Natural killer cell (primary cell): Measurements from ENCODE around the gene CXXC5. TPM values are rescaled to one million over a fixed set of nuclear protein-coding genes. Genes with fewer than 3 reads are reported as not detected.

Source experiments
- ATAC-seq, 3 donors: fragments of 150-1000 bp in 2 of 3; fragments of 200-7000 bp in 1 of 3; cut with Tn5 transposase; 1 replicate in 1 of 3; 2 replicates in 2 of 3; pipeline ENCODE4 v1.10.0; 2021; ENCODE audit warnings: mild to moderate bottlenecking in 2 of 3, moderate library complexity in 2 of 3
- DNase-seq, 2 donors: peaks; one replicate each; pipeline versions ENCODE4 v3.0.0 to v3.0.0-alpha.2; 2013 to 2021; ENCODE audit warnings: mixed read lengths in 1 of 2
- H3K27ac ChIP-seq: one replicate; pipeline ENCODE4 v1.5.1; 2013; ENCODE audit warnings: mild to moderate bottlenecking, low read length
- H3K27me3 ChIP-seq: one replicate; pipeline ENCODE4 v1.6.1; 2013; ENCODE audit warnings: low read length; ENCODE audit not compliant: control insufficient read depth, insufficient read depth
- H3K36me3 ChIP-seq: one replicate; pipeline ENCODE4 v1.6.1; 2013; ENCODE audit warnings: low read length; ENCODE audit not compliant: control insufficient read depth, insufficient read depth
- H3K4me1 ChIP-seq: one replicate; pipeline ENCODE4 v1.6.1; 2013; ENCODE audit warnings: low read length; ENCODE audit not compliant: control insufficient read depth, insufficient read depth
- H3K4me3 ChIP-seq: one replicate; pipeline ENCODE4 v1.5.1; 2013; ENCODE audit warnings: low read length
- H3K9me3 ChIP-seq: one replicate; pipeline ENCODE4 v1.6.1; 2013; ENCODE audit warnings: low read length; ENCODE audit not compliant: control insufficient read depth, insufficient read depth
- H3K27ac Mint-ChIP-seq, 2 donors: one replicate each; pipeline ENCODE4 v1.8.0; 2022; ENCODE audit warnings: mild to moderate bottlenecking in 2 of 2, mixed read lengths in 2 of 2, moderate library complexity in 1 of 2
- H3K27me3 Mint-ChIP-seq, 2 donors: one replicate each; pipeline ENCODE4 v1.8.0; 2022; ENCODE audit warnings: low read depth in 2 of 2, mixed read lengths in 2 of 2
- H3K36me3 Mint-ChIP-seq: one replicate; pipeline ENCODE4 v1.8.0; 2022; ENCODE audit warnings: mixed read lengths
- H3K4me1 Mint-ChIP-seq, 2 donors: one replicate each; pipeline ENCODE4 v1.8.0; 2022; ENCODE audit warnings: mixed read lengths in 2 of 2
- H3K4me3 Mint-ChIP-seq: one replicate; pipeline ENCODE4 v1.8.0; 2022; ENCODE audit warnings: mild to moderate bottlenecking, moderate library complexity, mixed read lengths
- H3K9me3 Mint-ChIP-seq, 2 donors: one replicate each; pipeline ENCODE4 v1.8.0; 2022; ENCODE audit warnings: mixed read lengths in 2 of 2
- CTCF ChIP-seq: fragments of 200-600 bp; IDR thresholded peaks from one replicate; pipeline ENCODE4 v1.8.0; 2022; ENCODE audit warnings: antibody characterized with exemption
- WGBS: methylation state at CpG from one replicate; pipeline ENCODE4 v1.1.7; 2013; ENCODE audit warnings: missing lambda C conversion rate; ENCODE audit not compliant: insufficient coverage; 5-methylcytosine and 5-hydroxymethylcytosine counted together
- intact Hi-C: fragments of 100-400 bp; cut with micrococcal nuclease; formaldehyde crosslinking; loops from one replicate; pipeline ENCODE4 v1.14.2; 2022
- total RNA-seq, 4 donors: library from RNA; stranded (reverse); fragments of 120-200 nt in 1 of 4; gene quantifications; one replicate each; pipeline versions ENCODE4 v1.2.3 to v1.2.4, GENCODE V29; 2013 to 2022

The CXXC5 gene
- total RNA-seq, 3 donors from 2014 or later (not counting 1 experiment from before 2014, with no cell fraction given), result 75.6 to 124 (median 84.8) TPM

- ATAC-seq, result no peak
- H3K4me3 ChIP-seq, result no peak overlapping the region
- Mint-ChIP-seq H3K9me3 (no peaks in the 10 kb centered on the region), H3K4me1 (peaks cover 41 to 79% of the 10 kb centered on the region in 2 donors), H3K36me3 (no peaks in the 10 kb centered on the region), H3K4me3 (peak overlapping the region; percentile 52), H3K27me3 (no peaks in the 10 kb centered on the region), H3K27ac (peak overlapping the region; percentile 86 to 94)
- no peak for DNase-seq
- intact Hi-C loops, result no loop called here
- H3K27ac ChIP-seq, result peak overlapping the region; percentile 12
- no peaks in the 10 kb centered on the region for H3K9me3 ChIP-seq
- H3K36me3 ChIP-seq, result peaks cover 28% of the 10 kb centered on the region
- no peaks in the 10 kb centered on the region for H3K27me3 ChIP-seq
- WGBS, result 68% methylated on average over 19 of the region's 22 CpGs
- H3K4me1 ChIP-seq, result peaks cover 64% of the 10 kb centered on the region
- TF ChIP-seq CTCF, result no peak
Observed at GRCh38 chr5:139677736-139678613, 29.8 kb downstream of the CXXC5 start.

GRCh38 chr5:139678751-139679750 is 30.9 kb downstream of the CXXC5 start:
- intact Hi-C loops, result no loop called here
- 53% methylated on average over 17 of the region's 17 CpGs for WGBS
- no peak for TF ChIP-seq CTCF
- peaks cover 49 to 79% of the 10 kb centered on the region in 2 donors for H3K4me1 Mint-ChIP-seq
- H3K27me3 Mint-ChIP-seq, result no peaks in the 10 kb centered on the region
- peak overlapping the region; percentile 86 to 94 for H3K27ac Mint-ChIP-seq
- Histone ChIP-seq H3K4me3 (no peak overlapping the region), H3K27ac (peak overlapping the region; percentile 12), H3K27me3 (no peaks in the 10 kb centered on the region), H3K36me3 (peaks cover 37% of the 10 kb centered on the region), H3K9me3 (no peaks in the 10 kb centered on the region), H3K4me1 (peaks cover 63% of the 10 kb centered on the region)
- DNase-seq (no peak), ATAC-seq (peak; percentile 32 to 66 (median 38))
- no peaks in the 10 kb centered on the region for H3K36me3 Mint-ChIP-seq
- H3K9me3 Mint-ChIP-seq, result no peaks in the 10 kb centered on the region
- peak overlapping the region; percentile 66 for H3K4me3 Mint-ChIP-seq

- Mint-ChIP-seq H3K27me3 (no peaks in the 10 kb centered on the region), H3K4me1 (peaks cover 48 to 73% of the 10 kb centered on the region in 2 donors), H3K9me3 (no peaks in the 10 kb centered on the region), H3K36me3 (no peaks in the 10 kb centered on the region), H3K27ac (peak overlapping the region; percentile 86 to 94), H3K4me3 (peak overlapping the region; percentile 21)
- no peaks in the 10 kb centered on the region for H3K9me3 ChIP-seq
- intact Hi-C loops, result no loop called here
- peaks cover 39% of the 10 kb centered on the region for H3K36me3 ChIP-seq
- peaks cover 63% of the 10 kb centered on the region for H3K4me1 ChIP-seq
- TF ChIP-seq CTCF, result no peak
- no peak overlapping the region for H3K27ac ChIP-seq
- ATAC-seq (no peak), DNase-seq (no peak)
- 90% methylated on average over 36 of the region's 36 CpGs for WGBS
- no peaks in the 10 kb centered on the region for H3K27me3 ChIP-seq
- H3K4me3 ChIP-seq, result no peak overlapping the region
Observed at GRCh38 chr5:139680368-139681111, 32.4 kb downstream of the CXXC5 start.
